Pancreas (tissue), 10 donors: ENCODE results near the gene USP14. TPM values are rescaled to one million over a fixed set of nuclear protein-coding genes. Genes with fewer than 3 reads are reported as not detected.
A peak's percentile ranks its signal among the peaks of the same experiment; 100 is the strongest.

Experiments used
- ATAC-seq, 4 donors: fragments of 200-7000 bp; cut with Tn5 transposase; one replicate each; pipeline versions ENCODE4 v1.8.0 to v1.9.1; 2020; ENCODE audit warnings: mild to moderate bottlenecking in 4 of 4, moderate library complexity in 4 of 4
- DNase-seq, 6 donors: peaks; one replicate each; pipeline ENCODE4 v3.0.0-alpha.2; 2020
- FAIRE-seq: peaks from 2 replicates; lab custom pipeline; 2012; peaks lifted over from hg19 to GRCh38; lab: Jason Lieb, UNC
- H3K27ac ChIP-seq, 4 donors: fragments of 200-600 bp; sonication (generic); 1 replicate in 3 of 4; 2 replicates in 1 of 4; pipeline versions ENCODE4 v1.5.0 to v1.8.0; 2020
- H3K27me3 ChIP-seq, 4 donors: fragments of 200-600 bp; one replicate each; pipeline ENCODE4 v1.8.0; 2021
- H3K36me3 ChIP-seq, 3 donors: fragments of 200-600 bp; sonication (generic) in 1 of 3; one replicate each; pipeline versions ENCODE4 v1.5.0 to v1.8.0; 2020 to 2021
- H3K4me1 ChIP-seq, 3 donors: fragments of 200-600 bp; one replicate each; pipeline ENCODE4 v1.8.0; 2021
- H3K4me3 ChIP-seq, 4 donors: fragments of 200-600 bp; sonication (generic) in 2 of 4; one replicate each; pipeline versions ENCODE4 v1.5.0 to v1.8.0; 2020 to 2021
- H3K9me3 ChIP-seq, 4 donors: fragments of 200-600 bp; one replicate each; pipeline ENCODE4 v1.8.0; 2021
- CTCF ChIP-seq, 4 donors: fragments of 200-600 bp; sonication (generic) in 3 of 4; IDR thresholded peaks; one replicate each; pipeline versions ENCODE4 v1.5.0 to v1.8.0; 2021; ENCODE audit warnings: antibody characterized with exemption in 4 of 4
- WGBS, 2 donors: extraction: QIAGEN DNeasy Blood & Tissue Kit; methylation state at CpG; one replicate each; pipeline ENCODE4 v1.1.7; 2013; 5-methylcytosine and 5-hydroxymethylcytosine counted together
- intact Hi-C, 3 donors: fragments of 100-400 bp; cut with DNase I; formaldehyde crosslinking; loops; one replicate each; pipeline versions ENCODE4 v1.11.1 to v1.14.2; 2022
- polyA plus RNA-seq, 2 donors: library from polyadenylated mRNA; stranded (reverse); fragments of 200-250 nt; gene quantifications; one replicate each; pipeline ENCODE4 v1.2.3, GENCODE V29; 2013
- total RNA-seq, 6 donors: library from RNA; stranded (reverse); fragmentation: NEBNext Ultra II Directional in 4 of 6; extraction: Animal tissue kit (Norgen Biotek cat#: 25700) in 4 of 6; gene quantifications; one replicate each; pipeline versions ENCODE4 v1.2.1 to v1.2.4, GENCODE V29; 2021 to 2023
- donor health status: healthy with polysubstance abuse.
- donor health status: DM: no; HTN: no; CAD: no; lungs with moderate emphysema.
- donor health status: DM: no; HTN: no; CAD: no.
- donor health status: control.
- donor health status: control.
- donor health status: Bipolar disorder and iron deficiency.
- donor health status: DM: yes; HTN: yes; CAD: no.
- donor health status: DM: no; HTN: no; CAD: no.
- donor health status: DM: no; HTN: no; CAD: no.
- donor health status: DM: yes; HTN: yes; CAD: no.

USP14 gene
- total and polyA plus RNA-seq, 8 donors: 6.8 to 21.4 (median 15.5) TPM

GRCh38 chr18:231563-231962, 73.2 kb downstream of the USP14 start:
- FAIRE-seq: no peak
- no peak for ATAC-seq
- H3K27me3 ChIP-seq: no peaks in the 10 kb centered on the region
- no peak overlapping the region for H3K27ac ChIP-seq
- 97 to 98% methylated on average over 1 of the region's 1 CpG for WGBS, 2 donors
- intact Hi-C loops: no loop called here
- TF ChIP-seq CTCF (IDR thresholded peaks at IDR 0.05): no peak
- H3K4me3 ChIP-seq: no peak overlapping the region
- H3K9me3 ChIP-seq: no peaks in the 10 kb centered on the region
- no peaks in the 10 kb centered on the region for H3K36me3 ChIP-seq
- no peaks in the 10 kb centered on the region for H3K4me1 ChIP-seq
- no peak for DNase-seq

- 94 to 98% methylated on average over 1 of the region's 1 CpG for WGBS, 2 donors
Observed at GRCh38 chr18:240175-240574, 81.8 kb downstream of the USP14 start.

GRCh38 chr18:245282-245847, 87.0 kb downstream of the USP14 start:
- Histone ChIP-seq H3K27ac (no peak overlapping the region), H3K9me3 (no peaks in the 10 kb centered on the region), H3K36me3 (peaks cover 0 to 48% (median 0%) of the 10 kb centered on the region in 3 donors), H3K27me3 (no peaks in the 10 kb centered on the region), H3K4me1 (no peaks in the 10 kb centered on the region), H3K4me3 (no peak overlapping the region)
- ATAC-seq (no peak), DNase-seq (no peak), FAIRE-seq (no peak)
- no peak for TF ChIP-seq CTCF (IDR thresholded peaks at IDR 0.05)
- 89 to 95% methylated on average over 2 of the region's 2 CpGs for WGBS, 2 donors
- intact Hi-C loops: no loop called here

More at GRCh38 chr18:240175-240574, 81.8 kb downstream of the USP14 start:
- FAIRE-seq (no peak), ATAC-seq (no peak), DNase-seq (no peak)
- Histone ChIP-seq H3K27ac (no peak overlapping the region), H3K4me3 (no peak overlapping the region), H3K27me3 (no peaks in the 10 kb centered on the region), H3K4me1 (no peaks in the 10 kb centered on the region), H3K36me3 (peaks cover 0 to 13% (median 0%) of the 10 kb centered on the region in 3 donors), H3K9me3 (no peaks in the 10 kb centered on the region)
- no peak for TF ChIP-seq CTCF (IDR thresholded peaks at IDR 0.05)
- intact Hi-C loops: no loop called here

- Histone ChIP-seq H3K27ac (no peak overlapping the region), H3K4me1 (no peaks in the 10 kb centered on the region), H3K27me3 (no peaks in the 10 kb centered on the region), H3K9me3 (no peaks in the 10 kb centered on the region), H3K4me3 (no peak overlapping the region), H3K36me3 (peaks cover 0 to 58% (median 9%) of the 10 kb centered on the region in 3 donors)
- FAIRE-seq: no peak
- TF ChIP-seq CTCF (IDR thresholded peaks at IDR 0.05): no peak
- no peak for DNase-seq
- intact Hi-C loops: no loop called here
- 87 to 90% methylated on average over 4 of the region's 4 CpGs for WGBS, 2 donors
- ATAC-seq: no peak
Observed at GRCh38 chr18:248053-248452, 89.7 kb downstream of the USP14 start.

GRCh38 chr18:250685-251084, 92.3 kb downstream of the USP14 start:
- no peak overlapping the region for H3K4me3 ChIP-seq
- no peaks in the 10 kb centered on the region for H3K9me3 ChIP-seq
- no peaks in the 10 kb centered on the region for H3K4me1 ChIP-seq
- no peaks in the 10 kb centered on the region for H3K27me3 ChIP-seq
- TF ChIP-seq CTCF (IDR thresholded peaks at IDR 0.05): no peak
- intact Hi-C loops: no loop called here
- ATAC-seq (peak in 1 of 4 donors; percentile 46), DNase-seq (no peak), FAIRE-seq (no peak)
- H3K27ac ChIP-seq: no peak overlapping the region
- WGBS, 2 donors: 87 to 92% methylated on average over 2 of the region's 2 CpGs
- peaks cover 0 to 60% (median 13%) of the 10 kb centered on the region in 3 donors for H3K36me3 ChIP-seq
